PFSK-1 (cell line): ENCODE measurements around the gene GAREM1.

Source experiments
- POLR2AphosphoS5 ChIP-seq: IDR thresholded peaks from 2 replicates; pipeline ENCODE4 v1.6.1; 2012; ENCODE audit warnings: low read depth, mild to moderate bottlenecking, control low read depth, low read length, moderate library complexity
- TAF1 ChIP-seq: IDR thresholded peaks from 2 replicates; pipeline ENCODE4 v1.6.1; 2012; ENCODE audit warnings: low read length, control low read depth, borderline replicate concordance; ENCODE audit not compliant: insufficient read depth

GRCh38 chr18:32310774-32311173, 159.9 kb downstream of the GAREM1 start:
- TF ChIP-seq POLR2AphosphoS5 (no peak), TAF1 (no peak)
